A549 treated with Hydrocortisone at 1 μM for 4 hours (cell line): ENCODE measurements around the gene ADNP. TPM values are rescaled to one million over a fixed set of nuclear protein-coding genes. Genes with fewer than 3 reads are reported as not detected.

Source experiments
- total RNA-seq: library from RNA; stranded (reverse); fragments of 200-300 nt; extraction: Qiagen RNA extraction; gene quantifications from 5 replicates; pipeline ENCODE4 v1.2.3, GENCODE V29; 2022

The ADNP gene
- 41.9 to 54.7 TPM (median 43.3 TPM) in 5 replicates for total RNA-seq

GRCh38 chr20:50931306-50932015 is at the start of gene ADNP:
Gene ADNP, minus strand, starts transcription at chr20:50931437. Its CDS starts 27,441 bp downstream, at chr20:50903996.

GRCh38 chr20:50958615-50959542 is 27.6 kb upstream of the ADNP start, which contains the start of gene MOCS3:
Gene MOCS3, plus strand, starts transcription at chr20:50958818. Its CDS starts 25 bp downstream, at chr20:50958843.

GRCh38 chr20:50957798-50958614 is 26.8 kb upstream of the ADNP start, which contains the start of gene DPM1:
Gene DPM1, minus strand, starts transcription at chr20:50958532. Its CDS starts 9 bp downstream, at chr20:50958523.

Other genes starting within 250 kb of the ADNP start
- gene RIPOR3, start 239.9 kb downstream of the ADNP start, total RNA-seq, result not detected in 5 replicates
- gene PARD6B, start 199.9 kb downstream of the ADNP start, total RNA-seq, result 2.7 to 3.9 TPM (median 3.4 TPM) in 5 replicates
- gene BCAS4, start 136.4 kb downstream of the ADNP start, total RNA-seq, result 28.7 to 32.5 TPM (median 30.0 TPM) in 5 replicates
- 67.4 to 87.6 TPM (median 73.0 TPM) in 5 replicates for gene DPM1, start 27.1 kb upstream of the ADNP start, total RNA-seq
- 5.9 to 6.9 TPM (median 6.2 TPM) in 5 replicates for gene MOCS3, start 27.4 kb upstream of the ADNP start, total RNA-seq
- gene KCNG1, start 91.7 kb upstream of the ADNP start, total RNA-seq, result 24.0 to 41.9 TPM (median 29.8 TPM) in 5 replicates